ENCODE data around the gene NOP9.

The NOP9 gene

DNA sequence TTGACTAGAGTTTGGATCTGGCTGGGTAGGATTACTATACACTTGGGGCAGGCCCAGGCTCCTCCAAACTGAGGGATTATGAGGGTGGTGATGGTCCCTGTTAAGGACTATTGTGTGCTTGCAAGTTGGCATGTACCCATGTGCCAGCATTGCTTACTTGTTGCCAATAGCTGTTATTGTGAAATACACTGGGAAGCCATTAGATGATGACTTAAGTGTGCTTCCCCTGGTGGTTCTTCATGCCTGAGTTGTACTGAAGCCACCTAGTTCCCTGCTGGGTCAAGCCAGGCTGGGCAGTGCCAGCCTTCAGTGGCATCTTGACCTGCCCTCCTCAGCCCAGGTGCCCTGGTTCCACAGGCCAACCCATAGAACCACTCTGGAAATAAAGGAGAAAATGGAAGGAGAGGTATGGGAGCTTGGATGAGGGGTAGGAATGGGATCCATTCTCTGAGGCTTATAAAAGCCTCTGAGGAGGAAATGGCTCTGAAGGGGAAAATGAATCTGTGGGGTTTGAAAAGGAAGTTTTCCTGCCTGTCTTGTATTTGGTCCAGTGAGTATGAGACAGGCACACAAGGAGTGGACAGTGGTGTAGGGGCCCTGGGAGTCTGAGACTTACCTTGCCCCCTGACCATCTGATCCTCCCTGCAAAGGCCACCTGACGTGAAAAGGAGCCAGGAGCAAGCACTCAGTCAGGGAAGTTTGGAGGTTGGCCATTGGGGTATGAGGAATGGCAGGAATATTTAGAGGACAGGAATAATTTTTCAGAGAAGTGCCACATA is 12.4 kb downstream of the NOP9 start:
- TF ChIP-seq TCF4 (CRISPR knock-in tag; IDR thresholded peaks at IDR 0.05; ENCODE audit: borderline replicate concordance): no peak
- no peak for TF ChIP-seq GLIS3 (CRISPR knock-in tag; IDR thresholded peaks at IDR 0.05)
- no peak for TF ChIP-seq OSR1 (CRISPR knock-in tag; IDR thresholded peaks at IDR 0.05)
- TF ChIP-seq, protein P1, sequence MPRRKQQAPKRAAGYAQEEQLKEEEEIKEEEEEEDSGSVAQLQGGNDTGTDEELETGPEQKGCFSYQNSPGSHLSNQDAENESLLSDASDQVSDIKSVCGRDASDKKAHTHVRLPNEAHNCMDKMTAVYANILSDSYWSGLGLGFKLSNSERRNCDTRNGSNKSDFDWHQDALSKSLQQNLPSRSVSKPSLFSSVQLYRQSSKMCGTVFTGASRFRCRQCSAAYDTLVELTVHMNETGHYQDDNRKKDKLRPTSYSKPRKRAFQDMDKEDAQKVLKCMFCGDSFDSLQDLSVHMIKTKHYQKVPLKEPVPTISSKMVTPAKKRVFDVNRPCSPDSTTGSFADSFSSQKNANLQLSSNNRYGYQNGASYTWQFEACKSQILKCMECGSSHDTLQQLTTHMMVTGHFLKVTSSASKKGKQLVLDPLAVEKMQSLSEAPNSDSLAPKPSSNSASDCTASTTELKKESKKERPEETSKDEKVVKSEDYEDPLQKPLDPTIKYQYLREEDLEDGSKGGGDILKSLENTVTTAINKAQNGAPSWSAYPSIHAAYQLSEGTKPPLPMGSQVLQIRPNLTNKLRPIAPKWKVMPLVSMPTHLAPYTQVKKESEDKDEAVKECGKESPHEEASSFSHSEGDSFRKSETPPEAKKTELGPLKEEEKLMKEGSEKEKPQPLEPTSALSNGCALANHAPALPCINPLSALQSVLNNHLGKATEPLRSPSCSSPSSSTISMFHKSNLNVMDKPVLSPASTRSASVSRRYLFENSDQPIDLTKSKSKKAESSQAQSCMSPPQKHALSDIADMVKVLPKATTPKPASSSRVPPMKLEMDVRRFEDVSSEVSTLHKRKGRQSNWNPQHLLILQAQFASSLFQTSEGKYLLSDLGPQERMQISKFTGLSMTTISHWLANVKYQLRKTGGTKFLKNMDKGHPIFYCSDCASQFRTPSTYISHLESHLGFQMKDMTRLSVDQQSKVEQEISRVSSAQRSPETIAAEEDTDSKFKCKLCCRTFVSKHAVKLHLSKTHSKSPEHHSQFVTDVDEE (CRISPR knock-in tag; IDR thresholded peaks at IDR 0.05): no peak
- no peak for TF ChIP-seq ZNF8 (CRISPR knock-in tag; IDR thresholded peaks at IDR 0.05)
- TF ChIP-seq, protein P2, sequence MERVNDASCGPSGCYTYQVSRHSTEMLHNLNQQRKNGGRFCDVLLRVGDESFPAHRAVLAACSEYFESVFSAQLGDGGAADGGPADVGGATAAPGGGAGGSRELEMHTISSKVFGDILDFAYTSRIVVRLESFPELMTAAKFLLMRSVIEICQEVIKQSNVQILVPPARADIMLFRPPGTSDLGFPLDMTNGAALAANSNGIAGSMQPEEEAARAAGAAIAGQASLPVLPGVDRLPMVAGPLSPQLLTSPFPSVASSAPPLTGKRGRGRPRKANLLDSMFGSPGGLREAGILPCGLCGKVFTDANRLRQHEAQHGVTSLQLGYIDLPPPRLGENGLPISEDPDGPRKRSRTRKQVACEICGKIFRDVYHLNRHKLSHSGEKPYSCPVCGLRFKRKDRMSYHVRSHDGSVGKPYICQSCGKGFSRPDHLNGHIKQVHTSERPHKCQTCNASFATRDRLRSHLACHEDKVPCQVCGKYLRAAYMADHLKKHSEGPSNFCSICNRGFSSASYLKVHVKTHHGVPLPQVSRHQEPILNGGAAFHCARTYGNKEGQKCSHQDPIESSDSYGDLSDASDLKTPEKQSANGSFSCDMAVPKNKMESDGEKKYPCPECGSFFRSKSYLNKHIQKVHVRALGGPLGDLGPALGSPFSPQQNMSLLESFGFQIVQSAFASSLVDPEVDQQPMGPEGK (CRISPR knock-in tag; IDR thresholded peaks at IDR 0.05; ENCODE audit: borderline replicate concordance): no peak
- ATAC-seq: no peak

DNA sequence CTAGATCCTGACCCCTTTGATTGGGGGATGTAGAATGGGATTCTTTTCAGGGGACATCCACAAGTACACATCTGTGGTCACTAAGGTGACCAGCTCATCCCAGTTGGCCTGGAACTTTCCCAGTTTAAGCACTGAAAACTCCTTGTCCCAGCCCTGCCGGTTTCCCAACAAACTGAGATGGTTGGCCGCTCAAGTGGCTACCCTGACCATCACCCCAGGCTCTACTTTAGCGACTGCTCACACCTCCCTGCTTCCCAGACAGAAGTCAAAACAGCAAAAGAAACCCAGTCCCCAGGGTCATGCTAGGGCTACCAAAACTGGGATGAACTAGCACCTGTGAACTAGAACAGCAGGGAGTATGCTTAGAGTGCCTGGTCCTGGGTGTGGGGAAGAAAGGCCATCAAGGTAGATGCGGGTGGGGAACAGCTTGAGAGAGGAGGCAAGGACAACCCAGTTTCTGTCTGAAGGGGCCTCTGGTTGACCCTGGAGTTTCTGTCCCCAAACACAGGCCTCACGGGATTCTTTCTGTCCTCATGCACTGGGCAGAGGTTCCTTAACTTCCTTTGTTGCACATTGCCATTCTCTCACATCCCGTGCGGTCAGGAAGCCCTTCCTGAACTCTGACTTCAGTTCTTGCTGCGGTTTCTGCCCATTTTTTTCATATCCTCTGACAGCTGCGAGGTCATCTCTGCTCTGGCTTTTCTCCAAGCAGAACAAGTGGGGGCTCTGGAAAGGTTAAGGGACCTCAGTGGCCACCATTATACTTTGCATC is 13.3 kb downstream of the NOP9 start:
- no peak for TF ChIP-seq RARB (CRISPR knock-in tag; IDR thresholded peaks at IDR 0.05)
- TF ChIP-seq SNAI2 (CRISPR knock-in tag; IDR thresholded peaks at IDR 0.05): no peak
- TF ChIP-seq GLIS3 (CRISPR knock-in tag; IDR thresholded peaks at IDR 0.05): no peak
- TF ChIP-seq OSR1 (CRISPR knock-in tag; IDR thresholded peaks at IDR 0.05): no peak
- TF ChIP-seq, protein P3, sequence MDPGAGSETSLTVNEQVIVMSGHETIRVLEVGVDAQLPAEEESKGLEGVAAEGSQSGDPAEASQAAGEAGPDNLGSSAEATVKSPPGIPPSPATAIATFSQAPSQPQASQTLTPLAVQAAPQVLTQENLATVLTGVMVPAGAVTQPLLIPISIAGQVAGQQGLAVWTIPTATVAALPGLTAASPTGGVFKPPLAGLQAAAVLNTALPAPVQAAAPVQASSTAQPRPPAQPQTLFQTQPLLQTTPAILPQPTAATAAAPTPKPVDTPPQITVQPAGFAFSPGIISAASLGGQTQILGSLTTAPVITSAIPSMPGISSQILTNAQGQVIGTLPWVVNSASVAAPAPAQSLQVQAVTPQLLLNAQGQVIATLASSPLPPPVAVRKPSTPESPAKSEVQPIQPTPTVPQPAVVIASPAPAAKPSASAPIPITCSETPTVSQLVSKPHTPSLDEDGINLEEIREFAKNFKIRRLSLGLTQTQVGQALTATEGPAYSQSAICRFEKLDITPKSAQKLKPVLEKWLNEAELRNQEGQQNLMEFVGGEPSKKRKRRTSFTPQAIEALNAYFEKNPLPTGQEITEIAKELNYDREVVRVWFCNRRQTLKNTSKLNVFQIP (CRISPR knock-in tag; IDR thresholded peaks at IDR 0.05; ENCODE audit: borderline replicate concordance, low read depth): no peak
- TF ChIP-seq ZC3H10 (CRISPR knock-in tag; IDR thresholded peaks at IDR 0.05): no peak
- TF ChIP-seq, protein P2 (CRISPR knock-in tag; IDR thresholded peaks at IDR 0.05; ENCODE audit: borderline replicate concordance): no peak
- TF ChIP-seq ZNF70 (CRISPR knock-in tag; IDR thresholded peaks at IDR 0.05): no peak
- no peak for TF ChIP-seq ZFP30 (CRISPR knock-in tag; IDR thresholded peaks at IDR 0.05)
- no peak for TF ChIP-seq ESRRG (CRISPR knock-in tag; IDR thresholded peaks at IDR 0.05)
- no peak for TF ChIP-seq PPARA (CRISPR knock-in tag; IDR thresholded peaks at IDR 0.05; ENCODE audit: borderline replicate concordance)
- TF ChIP-seq, protein P1 (CRISPR knock-in tag; IDR thresholded peaks at IDR 0.05): no peak
- no peak for TF ChIP-seq ZFP3 (CRISPR knock-in tag; IDR thresholded peaks at IDR 0.05)
- TF ChIP-seq, protein P4, sequence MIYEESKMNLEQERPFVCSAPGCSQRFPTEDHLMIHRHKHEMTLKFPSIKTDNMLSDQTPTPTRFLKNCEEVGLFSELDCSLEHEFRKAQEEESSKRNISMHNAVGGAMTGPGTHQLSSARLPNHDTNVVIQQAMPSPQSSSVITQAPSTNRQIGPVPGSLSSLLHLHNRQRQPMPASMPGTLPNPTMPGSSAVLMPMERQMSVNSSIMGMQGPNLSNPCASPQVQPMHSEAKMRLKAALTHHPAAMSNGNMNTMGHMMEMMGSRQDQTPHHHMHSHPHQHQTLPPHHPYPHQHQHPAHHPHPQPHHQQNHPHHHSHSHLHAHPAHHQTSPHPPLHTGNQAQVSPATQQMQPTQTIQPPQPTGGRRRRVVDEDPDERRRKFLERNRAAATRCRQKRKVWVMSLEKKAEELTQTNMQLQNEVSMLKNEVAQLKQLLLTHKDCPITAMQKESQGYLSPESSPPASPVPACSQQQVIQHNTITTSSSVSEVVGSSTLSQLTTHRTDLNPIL (CRISPR knock-in tag; IDR thresholded peaks at IDR 0.05; ENCODE audit: low read depth): no peak
- no peak for TF ChIP-seq ZNF565 (CRISPR knock-in tag; conservative IDR thresholded peaks at IDR 0.05; ENCODE audit: low read depth)
- TF ChIP-seq, protein P5, sequence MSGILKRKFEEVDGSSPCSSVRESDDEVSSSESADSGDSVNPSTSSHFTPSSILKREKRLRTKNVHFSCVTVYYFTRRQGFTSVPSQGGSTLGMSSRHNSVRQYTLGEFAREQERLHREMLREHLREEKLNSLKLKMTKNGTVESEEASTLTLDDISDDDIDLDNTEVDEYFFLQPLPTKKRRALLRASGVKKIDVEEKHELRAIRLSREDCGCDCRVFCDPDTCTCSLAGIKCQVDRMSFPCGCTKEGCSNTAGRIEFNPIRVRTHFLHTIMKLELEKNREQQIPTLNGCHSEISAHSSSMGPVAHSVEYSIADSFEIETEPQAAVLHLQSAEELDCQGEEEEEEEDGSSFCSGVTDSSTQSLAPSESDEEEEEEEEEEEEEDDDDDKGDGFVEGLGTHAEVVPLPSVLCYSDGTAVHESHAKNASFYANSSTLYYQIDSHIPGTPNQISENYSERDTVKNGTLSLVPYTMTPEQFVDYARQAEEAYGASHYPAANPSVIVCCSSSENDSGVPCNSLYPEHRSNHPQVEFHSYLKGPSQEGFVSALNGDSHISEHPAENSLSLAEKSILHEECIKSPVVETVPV (CRISPR knock-in tag; IDR thresholded peaks at IDR 0.05): no peak
- no peak for ATAC-seq

Measured in SK-N-SH treated with all-trans-retinoic acid at 6 μM for 48 hours (cell line).